IPS DF 4.7 (cell line): ENCODE results near the gene ISM1.

Experiments
- DNase-seq: peaks from one replicate; pipeline ENCODE4 v3.0.0-alpha.2; 2013; ENCODE audit warnings: low spot score; ENCODE audit errors: extremely low read depth

ISM1 gene

DNA sequence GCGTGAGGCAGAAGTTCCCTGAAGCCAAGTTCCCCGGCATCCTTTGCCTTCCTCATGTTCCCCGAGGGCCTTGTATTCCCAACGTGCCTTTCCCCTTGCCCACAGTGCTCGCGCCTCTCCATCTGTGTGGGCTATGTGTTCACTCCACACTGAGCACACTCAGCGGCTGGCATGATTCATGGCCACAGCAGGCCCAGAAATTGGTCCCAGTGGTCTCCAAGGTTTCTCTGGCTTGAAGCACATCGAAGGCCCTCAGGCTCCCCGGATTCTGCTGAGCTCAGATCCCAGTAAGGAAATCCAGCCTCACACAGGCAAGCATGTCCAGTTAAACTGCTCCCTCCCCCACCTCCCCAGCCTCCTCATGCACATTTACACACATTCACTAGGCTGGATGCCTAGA lies 123.6 kb downstream of the ISM1 start:
- no peak for DNase-seq

DNA sequence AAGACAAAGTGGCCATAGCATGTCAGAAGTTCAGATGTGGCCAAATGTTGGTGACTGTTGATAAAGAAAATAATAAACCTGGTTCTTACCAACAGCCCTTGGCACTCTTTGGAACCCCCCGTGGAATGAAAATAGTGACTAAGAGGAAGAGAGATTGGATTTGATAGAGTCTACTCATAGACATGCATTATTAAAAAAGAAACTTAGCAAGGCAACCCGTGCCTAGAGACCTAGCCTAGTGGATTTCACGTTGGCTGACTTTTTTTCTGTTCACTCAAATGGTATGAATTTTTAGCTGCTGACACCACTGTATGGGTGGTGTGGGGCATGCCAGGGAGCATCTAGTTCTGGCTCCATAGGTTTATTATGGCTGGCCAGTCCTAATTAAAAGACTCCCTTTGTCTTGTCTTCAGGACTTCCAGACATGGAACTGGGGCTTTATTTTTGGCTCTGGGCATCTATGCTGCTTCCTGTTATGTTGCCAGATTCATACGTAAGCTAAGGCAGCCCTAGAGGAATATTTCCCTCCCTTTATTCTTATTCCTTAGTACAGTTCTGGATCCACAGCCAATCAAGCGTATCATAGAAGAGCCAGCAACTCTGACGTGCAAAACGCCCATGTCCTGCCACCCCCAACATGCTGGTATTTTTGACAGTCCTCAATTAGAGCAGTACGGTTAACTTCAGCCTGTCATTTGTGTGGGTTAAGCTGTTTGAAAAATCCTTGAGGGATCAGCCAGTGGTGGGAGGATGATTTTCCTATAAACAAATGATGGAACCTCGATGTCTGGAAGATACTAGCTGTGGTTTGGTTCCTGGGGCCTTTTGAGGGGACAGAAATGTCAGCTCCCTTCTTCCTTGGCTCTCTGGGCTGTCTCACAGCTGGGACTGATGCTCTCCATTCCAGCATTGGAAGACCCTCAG lies 127.5 kb downstream of the ISM1 start:
- no peak for DNase-seq

GRCh38 chr20:13349235-13349604 lies 128.1 kb downstream of the ISM1 start:
- DNase-seq = no peak
